ENCODE results near the gene CNEP1R1. TPM values are rescaled to one million over a fixed set of nuclear protein-coding genes. Genes with fewer than 3 reads are reported as not detected.

CNEP1R1 gene
- total and polyA plus RNA-seq, 9 of the 15 experiments (the other 6 are each of a cell fraction or from before 2014, with no cell fraction given): 7.6 to 20.1 (median 10.6) TPM

DNA sequence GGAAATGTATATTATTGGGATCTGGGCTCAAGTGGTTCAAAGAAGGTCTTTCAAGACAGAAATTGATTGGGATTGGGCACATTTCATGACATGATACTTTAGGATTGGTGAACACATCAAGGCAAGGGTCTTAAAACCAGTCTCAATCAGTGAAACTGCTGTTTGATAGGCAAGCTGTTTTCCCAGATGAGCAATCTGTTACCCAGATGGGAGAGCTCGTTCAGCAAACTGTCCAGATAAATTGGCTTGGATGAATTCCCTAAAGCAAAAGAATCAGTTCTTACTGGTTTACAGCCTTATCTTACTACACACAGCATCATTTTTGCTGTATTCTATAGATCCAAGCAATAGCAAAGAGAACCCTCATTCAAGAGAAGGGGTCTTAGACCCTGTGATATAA is 31.0 kb upstream of the CNEP1R1 start (continued):
- TF ChIP-seq SAP30 (IDR thresholded peaks at IDR 0.05; ENCODE audit: borderline replicate concordance, insufficient read depth, low read depth, low read length, poor library complexity, severe bottlenecking) (no peak), CCAR2 (IDR thresholded peaks at IDR 0.05; ENCODE audit: low read depth, low read length) (no peak), ZBTB7A (IDR thresholded peaks at IDR 0.05; ENCODE audit: borderline replicate concordance, control insufficient read depth, low read depth, low read length) (no peak)

- peaks cover 0 to 4% of the 10 kb centered on the region in 2 experiments; a peak in 1 of 5 replicates for H3K4me1 ChIP-seq (replicated peaks in 1 of 2; ENCODE audit: control insufficient read depth in 2 of 2, insufficient read depth in 2 of 2, low read length in 2 of 2)
- H3K9me1 ChIP-seq (ENCODE audit: control insufficient read depth, insufficient read depth, low read length): no peaks in the 10 kb centered on the region
- H3K9ac ChIP-seq (ENCODE audit: insufficient read depth in 1 of 2, low read depth in 2 of 2, low read length in 2 of 2): no peak overlapping the region
- no peak overlapping the region for H3K4me3 ChIP-seq
- no peak for DNase-seq (ENCODE audit: extremely low read depth in 1 of 4, low spot score in 3 of 4)
- 0% methylated on average over 1 of the region's 1 CpG for WGBS (ENCODE audit: insufficient coverage, low coverage, missing lambda C conversion rate)
- no peak overlapping the region for H3K4me2 ChIP-seq (ENCODE audit: insufficient read depth, low read length)
- H3K79me2 ChIP-seq (ENCODE audit: control insufficient read depth, insufficient read depth, low read length): no peaks in the 10 kb centered on the region
- no peak overlapping the region for H3K27ac ChIP-seq (ENCODE audit: extremely low read depth, low read depth, low read length)
- in situ Hi-C loops (cut with MboI): no loop called here
- no peak for FAIRE-seq
- ATAC-seq: no peak
- H3K9me3 ChIP-seq (replicated peaks; ENCODE audit: control insufficient read depth, insufficient read depth, low read depth, low read length): no peaks in the 10 kb centered on the region
- ChIA-PET CTCF (ENCODE audit: low intra/inter-chr PET ratio) (no interaction called here), POLR2A (interaction anchor here (1.0 kb wide), 1 partner anchor 12 kb away, joined by 3 read pairs; no protein-coding TSS in a partner anchor)
- no TSS peak for BruUV-seq (replicated peaks)
- H3K27me3 ChIP-seq (ENCODE audit: control insufficient read depth in 2 of 2, insufficient read depth in 2 of 2, low read length in 2 of 2): peaks cover 2 to 19% of the 10 kb centered on the region in 2 experiments; a peak in 3 of 5 replicates
- no peaks in the 10 kb centered on the region for H3K36me3 ChIP-seq (ENCODE audit: control insufficient read depth, insufficient read depth, low read length)
- no peak for TF ChIP-seq EP300 (IDR thresholded peaks at IDR 0.05; ENCODE audit: low read length)
- no peak for TF ChIP-seq HDAC3 (IDR thresholded peaks at IDR 0.05; ENCODE audit: borderline replicate concordance, partially characterized antibody)
- no peak for TF ChIP-seq CREM (IDR thresholded peaks at IDR 0.05; ENCODE audit: low read depth)
- TF ChIP-seq, protein P1, sequence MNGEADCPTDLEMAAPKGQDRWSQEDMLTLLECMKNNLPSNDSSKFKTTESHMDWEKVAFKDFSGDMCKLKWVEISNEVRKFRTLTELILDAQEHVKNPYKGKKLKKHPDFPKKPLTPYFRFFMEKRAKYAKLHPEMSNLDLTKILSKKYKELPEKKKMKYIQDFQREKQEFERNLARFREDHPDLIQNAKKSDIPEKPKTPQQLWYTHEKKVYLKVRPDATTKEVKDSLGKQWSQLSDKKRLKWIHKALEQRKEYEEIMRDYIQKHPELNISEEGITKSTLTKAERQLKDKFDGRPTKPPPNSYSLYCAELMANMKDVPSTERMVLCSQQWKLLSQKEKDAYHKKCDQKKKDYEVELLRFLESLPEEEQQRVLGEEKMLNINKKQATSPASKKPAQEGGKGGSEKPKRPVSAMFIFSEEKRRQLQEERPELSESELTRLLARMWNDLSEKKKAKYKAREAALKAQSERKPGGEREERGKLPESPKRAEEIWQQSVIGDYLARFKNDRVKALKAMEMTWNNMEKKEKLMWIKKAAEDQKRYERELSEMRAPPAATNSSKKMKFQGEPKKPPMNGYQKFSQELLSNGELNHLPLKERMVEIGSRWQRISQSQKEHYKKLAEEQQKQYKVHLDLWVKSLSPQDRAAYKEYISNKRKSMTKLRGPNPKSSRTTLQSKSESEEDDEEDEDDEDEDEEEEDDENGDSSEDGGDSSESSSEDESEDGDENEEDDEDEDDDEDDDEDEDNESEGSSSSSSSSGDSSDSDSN (IDR thresholded peaks at IDR 0.05; ENCODE audit: borderline replicate concordance in 1 of 2, low read depth in 2 of 2, low read length in 2 of 2): no peak
- no peak for TF ChIP-seq ZNF707 (CRISPR knock-in tag; conservative IDR thresholded peaks at IDR 0.05)
- intact Hi-C loops (cut with micrococcal nuclease): no loop called here
- no peaks in the 10 kb centered on the region for H4K20me1 ChIP-seq (replicated peaks; ENCODE audit: control insufficient read depth, insufficient read depth, low read length)
- no peak overlapping the region for H2AFZ ChIP-seq (ENCODE audit: low read depth, low read length)
Observed at GRCh38 chr16:49995720-49996119, 29.3 kb upstream of the CNEP1R1 start.
